SH-SY5Y (cell line): ENCODE measurements around the gene HNRNPR.

Experiments used
- GATA2 ChIP-seq: IDR thresholded peaks from 2 replicates; pipeline ENCODE4 v1.6.1; 2011; ENCODE audit warnings: mild to moderate bottlenecking, low read depth, low read length
- GATA3 ChIP-seq: IDR thresholded peaks from 2 replicates; pipeline ENCODE4 v1.6.1; 2011; ENCODE audit warnings: low read depth, mild to moderate bottlenecking, low read length, moderate library complexity

DNA sequence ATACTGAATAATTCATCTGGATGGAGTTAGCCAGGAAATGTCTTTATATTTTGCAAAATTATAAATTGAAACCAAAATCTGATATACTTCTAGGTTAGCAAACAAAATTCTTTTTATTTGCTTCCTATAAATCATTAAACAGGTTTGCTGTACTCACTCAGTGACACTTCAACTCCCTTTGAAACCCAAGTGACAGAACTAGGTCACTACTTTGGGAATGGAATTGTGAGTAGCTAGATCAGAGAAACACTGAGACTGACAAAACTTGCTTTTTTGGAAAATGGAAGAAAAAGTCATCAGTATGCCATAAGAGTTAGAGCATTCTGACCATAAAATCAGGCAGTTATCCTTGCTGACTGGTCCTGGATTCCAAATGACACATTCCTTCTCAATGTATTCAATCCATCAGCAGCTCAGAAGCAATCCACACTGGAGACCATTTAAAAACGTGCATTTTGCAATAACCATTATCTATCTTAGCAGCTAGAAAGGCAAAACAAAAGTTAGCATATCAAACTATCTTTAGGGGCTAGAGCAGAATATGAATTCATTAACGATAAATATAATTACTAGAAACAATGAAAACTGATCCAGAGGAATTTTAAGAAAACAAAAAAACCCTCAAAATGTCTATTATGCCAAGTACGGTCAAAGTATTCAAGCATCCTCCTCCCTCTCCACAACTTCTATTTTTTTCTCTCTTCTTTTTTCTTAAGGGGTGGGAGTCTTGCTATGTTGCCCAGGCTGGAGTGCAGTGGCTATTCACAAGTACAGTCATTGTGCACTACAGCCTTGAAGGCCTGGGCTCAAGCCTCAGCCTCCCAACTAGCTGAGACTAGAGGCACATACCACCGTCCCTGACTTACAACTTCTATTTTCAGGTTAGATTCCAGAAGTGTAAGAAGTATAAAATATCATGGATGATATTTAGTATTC is 60.1 kb downstream of the HNRNPR start:
- no peak for TF ChIP-seq GATA2
- TF ChIP-seq GATA3, result no peak
